Fibroblast of skin of left biceps (primary cell): ENCODE results near the gene CORO6.
A peak's percentile ranks its signal among the peaks of the same experiment; 100 is the strongest.
"Not testable (repeated sequence)": the region's sequence is repeated elsewhere in the genome, so short reads cannot be mapped to it uniquely, and the experiment has no call there.

Experiments used
- DNase-seq, 2 experiments: peaks; one replicate each; pipeline ENCODE4 v3.0.0-alpha.2; 2013; ENCODE audit warnings: low read depth in 2 of 2

The CORO6 gene

DNA sequence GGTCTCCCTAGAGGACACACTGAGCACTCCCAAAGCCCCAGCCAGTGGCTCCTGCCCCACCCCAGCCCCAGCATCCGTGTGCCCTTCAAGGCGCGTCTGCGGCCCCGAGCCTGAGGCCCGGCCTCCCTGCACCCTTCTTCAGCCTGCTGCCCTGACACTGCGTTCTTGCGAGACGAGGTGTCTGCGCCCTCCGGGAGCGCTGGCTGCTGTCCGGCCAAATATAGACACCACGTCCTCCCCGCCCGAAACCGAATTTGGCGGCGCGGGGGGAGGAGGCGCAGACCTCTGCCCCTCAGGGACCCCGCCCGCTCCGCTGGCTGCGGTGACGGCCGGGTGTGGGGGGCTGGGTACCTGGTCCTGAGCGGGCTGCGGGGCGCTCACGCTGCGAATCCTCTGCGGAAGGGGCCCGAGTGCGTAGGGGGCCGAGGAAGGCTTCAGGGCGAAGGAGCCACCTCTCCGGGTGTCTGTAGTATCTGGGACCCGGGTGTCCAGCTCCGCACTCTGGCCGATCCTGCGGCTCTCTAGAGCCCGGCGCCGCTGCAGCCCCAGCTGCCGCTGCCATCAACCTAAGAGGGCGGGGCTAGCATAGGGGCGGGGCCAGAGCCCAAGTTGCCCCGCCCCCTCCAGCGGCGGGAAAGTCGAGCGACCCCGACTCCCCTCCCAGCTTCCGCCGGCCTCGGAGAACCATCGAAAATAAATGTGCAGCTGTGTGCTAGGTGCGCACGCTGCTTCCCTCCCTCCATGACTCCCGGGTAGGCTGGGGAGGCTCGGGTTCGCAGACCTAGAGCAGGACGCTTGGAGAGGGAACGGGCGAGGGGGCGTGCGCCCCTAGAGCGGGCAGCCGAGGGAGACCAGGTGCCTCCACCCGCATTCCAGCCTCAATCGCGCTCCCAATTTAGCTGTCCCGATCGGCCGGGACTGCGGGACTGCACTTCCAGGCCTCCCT, at the start of gene CORO6:
TSS of gene CORO6 (minus strand) at position 576 of the 946 bp plus-strand sequence. CDS start 1,491 bp downstream, outside the sequence.
- no peak for DNase-seq

DNA sequence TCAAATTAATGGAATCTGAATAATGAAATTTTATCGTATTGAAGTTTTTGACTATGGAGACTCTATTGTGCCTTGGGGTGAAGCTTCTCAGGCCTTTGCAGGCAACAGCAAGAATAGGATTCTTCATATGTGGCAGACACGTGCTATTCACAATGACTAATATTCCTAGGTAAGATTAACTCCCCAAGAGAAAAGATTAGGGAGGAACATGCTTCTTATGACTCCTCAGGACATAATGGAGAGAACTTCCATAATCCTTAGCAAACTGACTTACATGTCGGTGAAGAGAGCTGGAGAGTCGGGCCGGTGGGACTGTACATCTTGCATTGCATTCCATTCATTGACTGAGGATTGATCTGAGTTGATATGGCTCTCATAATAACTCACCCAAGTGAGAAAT, 48.9 kb upstream of the CORO6 start:
- DNase-seq: no peak

DNA sequence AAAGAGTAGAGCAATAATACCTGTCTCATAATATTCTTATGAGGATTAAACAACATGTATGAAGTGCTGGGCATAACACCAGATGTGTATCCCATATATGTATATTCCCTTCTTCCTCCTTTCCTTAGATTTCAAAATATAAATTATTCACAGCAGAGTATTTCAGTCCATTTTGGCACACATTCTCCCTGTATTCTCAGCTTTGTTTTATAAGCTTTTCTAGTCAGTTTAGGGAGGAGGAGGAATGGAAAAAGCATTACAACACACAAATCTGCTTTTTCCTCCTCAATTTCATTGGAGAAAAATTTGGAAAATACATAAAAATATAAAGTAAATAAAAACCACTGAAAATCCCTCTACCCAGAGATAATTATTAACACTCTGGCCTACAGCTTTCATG, 46.6 kb upstream of the CORO6 start:
- DNase-seq: no peak

DNA sequence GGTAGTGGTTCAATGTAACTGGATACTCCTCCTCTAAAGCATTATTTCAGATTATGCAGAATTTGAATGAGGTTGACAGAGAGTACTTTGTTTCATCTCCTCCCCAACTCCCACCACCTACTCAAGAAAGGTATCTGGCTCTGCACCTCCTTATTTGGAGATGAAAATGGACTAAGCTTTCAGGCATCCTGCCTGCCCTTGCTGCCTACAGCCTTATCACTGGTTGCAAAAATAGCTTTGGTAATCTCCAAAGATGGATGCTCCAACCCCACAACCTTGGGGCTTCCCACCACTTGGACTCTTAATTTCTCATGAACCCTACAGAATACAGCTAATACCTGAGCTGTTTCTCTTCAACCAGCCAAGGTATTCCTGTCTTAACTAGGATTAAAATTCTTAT, 45.3 kb upstream of the CORO6 start:
- no peak for DNase-seq

DNA sequence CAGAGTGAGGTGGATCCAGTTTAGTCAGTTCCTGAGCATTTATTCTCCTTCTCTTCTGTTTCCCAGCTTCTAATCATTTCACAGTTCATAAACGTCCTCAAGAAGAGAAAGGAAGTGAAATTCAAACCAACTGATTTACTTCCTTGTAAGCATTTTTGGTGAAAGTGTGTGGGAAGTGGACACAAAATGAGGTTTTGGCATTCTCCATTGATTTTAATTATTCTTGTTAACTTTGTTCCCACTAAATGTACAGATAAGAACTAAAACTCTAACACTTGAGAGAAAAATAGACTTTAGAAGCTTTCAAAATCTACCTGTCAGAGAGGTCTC, 42.7 kb upstream of the CORO6 start:
- no peak for DNase-seq

DNA sequence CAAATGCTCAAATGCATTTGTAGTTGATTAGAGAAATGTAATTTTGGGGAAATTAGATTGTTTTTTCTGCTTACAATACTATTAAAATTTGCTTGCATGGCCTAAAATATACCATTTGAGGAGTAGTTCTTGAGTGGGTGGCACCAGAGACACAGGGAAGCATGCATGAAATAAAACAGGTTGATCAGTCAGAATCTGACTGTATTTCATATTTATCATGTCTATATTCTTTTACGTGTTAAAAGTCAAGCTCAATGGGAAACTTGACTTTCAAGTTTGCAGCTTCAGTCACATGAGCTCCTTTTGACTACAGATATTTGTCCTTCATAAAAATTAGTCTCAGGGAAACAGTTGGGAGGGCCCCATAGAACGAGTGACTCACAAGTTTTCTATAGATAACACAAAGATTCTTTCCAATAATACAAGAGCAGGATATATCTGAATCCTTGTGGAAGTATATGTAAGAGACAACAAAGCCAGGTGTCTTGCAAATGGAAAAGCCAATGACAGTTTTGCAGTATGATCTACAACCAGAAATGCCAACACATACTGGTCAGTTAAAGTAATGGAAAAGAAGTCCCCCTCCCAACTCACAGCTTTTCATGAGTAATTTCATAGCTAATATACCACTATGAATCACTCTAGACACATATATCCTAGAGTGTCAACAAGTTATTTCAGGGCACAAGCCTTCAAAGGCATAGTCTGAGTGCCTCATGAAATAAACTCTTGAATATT, 42.2 kb upstream of the CORO6 start:
- DNase-seq: peak; percentile 42 to 50

DNA sequence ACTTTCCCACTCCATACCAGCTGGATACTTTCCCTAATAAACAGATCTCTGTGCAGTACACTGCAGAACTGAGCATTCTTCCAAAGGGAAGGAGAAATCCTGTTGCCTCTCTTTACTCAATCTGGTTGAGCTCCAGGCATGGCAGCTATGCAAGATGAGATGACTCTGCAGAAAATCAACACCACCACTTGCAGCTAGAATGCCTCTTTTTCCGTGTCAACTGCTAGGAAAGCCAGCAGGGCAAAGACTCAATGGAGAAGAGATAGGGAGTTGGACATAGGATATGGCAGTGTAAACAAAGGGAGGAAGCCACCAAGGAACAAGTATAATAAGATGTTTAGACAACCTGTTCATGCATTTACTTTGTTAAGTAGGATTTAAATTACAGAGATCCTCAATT, 40.4 kb upstream of the CORO6 start:
- DNase-seq: no peak

DNA sequence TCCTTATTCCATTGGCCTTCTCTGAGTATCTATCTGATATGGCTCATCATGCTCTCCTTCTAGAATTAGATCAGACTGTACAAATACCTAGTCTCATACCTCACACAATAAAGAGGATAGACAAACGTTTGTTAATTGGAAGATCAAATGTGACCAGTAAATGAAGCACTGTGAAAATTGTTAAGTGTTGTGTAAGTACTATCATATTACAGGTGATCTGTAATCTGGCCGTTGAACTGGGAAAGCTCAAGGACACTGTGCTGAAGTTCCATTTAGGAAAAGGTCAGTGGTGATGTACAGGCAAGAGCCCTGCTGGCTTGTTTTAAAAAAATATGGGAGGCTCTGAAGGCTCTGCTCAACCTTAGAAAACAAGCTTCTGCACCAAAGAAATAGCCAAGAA, 38.5 kb upstream of the CORO6 start:
- no peak for DNase-seq

DNA sequence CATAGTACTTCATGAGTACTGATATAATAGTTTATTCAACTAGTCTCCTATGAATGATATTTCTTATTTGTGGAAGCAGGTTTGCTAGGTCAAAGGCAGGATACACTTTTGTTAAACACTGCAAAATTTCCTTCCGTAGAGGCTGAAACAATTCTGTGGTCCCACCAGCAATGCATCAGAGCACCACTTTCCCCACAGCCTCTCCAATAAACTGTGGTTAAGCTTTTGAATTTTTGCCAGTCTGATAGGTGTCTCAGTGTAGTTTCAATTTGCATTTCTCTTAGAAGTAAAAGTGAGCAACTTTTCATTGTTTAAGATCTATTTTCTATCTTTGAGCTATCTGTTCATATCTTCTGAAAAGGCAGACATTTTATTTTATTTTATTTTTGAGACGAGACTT, 36.4 kb upstream of the CORO6 start:
- no peak for DNase-seq

DNA sequence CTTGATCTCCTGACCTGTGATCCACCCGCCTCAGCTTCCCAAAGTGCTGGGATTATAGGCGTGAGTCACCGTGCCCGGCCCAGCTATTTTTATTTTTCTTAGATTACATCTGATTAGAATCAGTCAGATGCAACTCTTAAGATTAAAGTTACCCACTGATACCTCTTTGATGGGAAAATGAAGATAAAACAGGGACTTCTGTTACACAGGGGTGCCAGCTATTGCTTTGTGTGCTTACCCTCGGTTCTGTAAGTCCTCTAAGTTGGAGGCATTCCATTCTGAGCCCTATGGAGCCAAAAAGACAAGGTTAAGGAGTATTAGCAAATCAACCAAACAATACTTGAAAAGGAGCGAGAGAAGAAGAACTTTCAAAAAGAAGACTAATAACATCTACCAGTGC, 32.6 kb upstream of the CORO6 start:
- no peak for DNase-seq

DNA sequence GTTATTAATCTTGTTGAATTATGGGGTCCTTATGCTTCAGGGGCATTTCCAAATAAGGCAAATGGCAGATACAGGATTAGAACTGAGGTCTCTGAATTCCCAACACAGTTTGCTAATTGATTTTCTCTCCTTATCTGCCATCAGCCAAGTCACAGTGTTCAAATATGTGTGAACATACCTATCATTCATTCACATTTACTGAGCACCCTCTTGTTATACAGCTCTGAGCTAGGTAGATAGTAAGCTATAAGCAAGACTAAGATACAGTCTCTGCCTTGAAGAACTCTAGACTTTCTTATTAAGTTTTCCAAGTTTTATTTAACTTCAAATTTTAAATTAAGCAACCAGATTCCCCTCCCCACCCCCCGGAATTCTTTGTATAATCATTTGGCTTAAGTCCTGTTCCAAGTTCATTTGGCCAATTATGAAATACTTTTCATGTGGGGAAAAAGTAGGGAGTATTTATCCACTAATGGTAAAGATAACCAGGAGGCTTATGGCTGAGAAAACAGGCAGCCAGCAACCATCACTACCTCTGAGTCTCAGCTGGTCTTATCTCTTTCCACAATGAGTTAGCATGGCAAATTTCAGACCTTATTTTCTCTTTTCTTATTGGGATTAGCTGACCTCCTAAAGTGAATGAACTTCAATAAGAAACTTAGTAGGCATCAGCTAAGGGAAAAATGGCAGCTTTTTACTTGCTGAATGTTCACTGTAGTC, 31.4 kb upstream of the CORO6 start:
- DNase-seq: no peak

DNA sequence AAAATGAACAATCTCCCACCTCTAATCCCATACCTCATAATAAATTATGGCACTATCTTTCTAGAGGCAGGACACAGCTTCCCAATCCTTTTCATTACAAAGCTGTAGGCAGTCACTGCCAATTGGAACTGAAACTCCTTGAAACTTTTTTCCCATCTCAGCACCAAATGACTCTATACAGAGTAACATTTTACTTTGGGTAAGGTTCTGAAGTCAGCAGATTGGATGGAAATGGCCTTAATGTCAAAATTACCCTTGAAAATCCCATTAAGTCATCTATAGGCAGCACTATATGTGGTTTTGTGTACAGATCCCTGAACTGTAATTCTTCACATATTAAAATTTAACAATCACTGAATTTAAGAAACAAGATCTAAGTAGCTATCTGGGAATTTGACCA, 30.3 kb upstream of the CORO6 start:
- no peak for DNase-seq

DNA sequence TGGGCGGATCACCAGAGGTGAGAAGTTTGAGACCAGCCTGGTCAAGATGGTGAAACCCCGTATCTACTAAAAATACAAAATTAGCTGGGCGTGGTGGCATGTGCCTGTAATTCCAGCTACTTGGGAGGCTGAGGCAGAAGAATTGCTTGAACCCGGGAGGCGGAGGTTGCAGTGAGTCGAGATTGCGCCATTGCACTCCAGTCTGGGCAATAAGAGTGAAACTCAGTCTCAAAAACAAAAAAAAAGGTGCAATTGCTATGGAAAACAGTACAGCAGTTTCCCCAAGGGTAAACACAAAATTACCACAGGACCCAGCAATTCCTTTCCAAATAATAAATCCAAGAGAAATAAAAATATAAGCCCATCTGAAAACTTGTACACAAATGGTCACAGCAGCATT, 29.2 kb upstream of the CORO6 start:
- not testable (repeated sequence) for DNase-seq

DNA sequence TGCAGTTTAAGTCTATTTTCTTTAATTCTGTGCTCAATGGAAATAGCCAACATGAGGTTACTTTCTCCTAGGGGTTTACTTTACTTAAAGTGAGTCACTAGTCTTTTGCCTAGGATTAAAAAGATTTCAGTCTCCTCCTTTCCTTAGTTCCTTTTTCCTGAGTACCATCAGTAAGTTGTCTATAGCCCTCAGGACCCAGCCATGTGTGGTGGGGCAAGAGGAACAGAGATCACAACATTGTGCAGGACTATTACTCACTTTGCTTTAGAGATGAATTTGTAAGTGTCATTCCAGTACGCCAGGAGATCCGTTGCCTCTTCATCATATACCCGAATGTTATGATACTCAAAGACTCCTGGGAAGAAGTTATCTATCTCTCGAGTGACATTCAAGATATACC, 27.7 kb upstream of the CORO6 start:
- DNase-seq: no peak

DNA sequence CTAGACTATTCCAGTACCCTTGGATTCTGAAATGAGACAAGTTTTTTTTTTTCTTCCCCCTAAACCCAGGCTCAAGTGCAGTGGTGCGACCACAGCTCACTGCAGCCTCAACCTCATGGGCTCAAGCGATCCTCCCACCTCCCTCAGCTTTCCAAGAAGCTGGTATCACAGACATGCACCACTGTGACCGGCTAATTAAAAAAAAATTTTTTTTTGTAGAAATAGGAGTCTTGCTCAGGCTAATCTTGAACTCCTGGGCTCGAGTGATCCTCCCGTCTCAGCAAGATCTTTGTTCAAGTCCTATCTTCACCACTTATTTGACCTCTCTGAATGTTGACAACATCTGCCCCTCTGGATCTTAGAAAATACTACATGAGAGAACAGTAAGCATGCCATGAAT, 26.6 kb upstream of the CORO6 start:
- DNase-seq: no peak

DNA sequence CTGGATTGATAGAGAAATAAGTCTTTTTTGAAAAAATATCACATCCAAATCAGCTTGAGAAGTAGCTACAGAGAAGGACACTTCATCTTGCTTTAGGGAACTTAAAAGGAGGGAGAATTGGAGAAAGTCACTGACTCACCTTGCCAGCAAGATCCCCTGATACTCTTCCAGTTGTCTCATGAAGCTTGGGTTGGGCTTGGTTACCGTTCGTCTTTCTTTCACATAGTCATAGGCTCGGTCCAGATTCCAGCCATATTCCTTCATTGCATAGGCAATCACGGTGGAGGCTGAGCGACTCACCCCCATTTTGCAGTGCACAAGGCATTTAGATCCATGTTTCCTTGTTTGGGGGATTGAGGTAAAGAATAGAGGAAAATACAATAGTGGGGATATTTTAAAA, 25.3 kb upstream of the CORO6 start:
- DNase-seq: no peak

DNA sequence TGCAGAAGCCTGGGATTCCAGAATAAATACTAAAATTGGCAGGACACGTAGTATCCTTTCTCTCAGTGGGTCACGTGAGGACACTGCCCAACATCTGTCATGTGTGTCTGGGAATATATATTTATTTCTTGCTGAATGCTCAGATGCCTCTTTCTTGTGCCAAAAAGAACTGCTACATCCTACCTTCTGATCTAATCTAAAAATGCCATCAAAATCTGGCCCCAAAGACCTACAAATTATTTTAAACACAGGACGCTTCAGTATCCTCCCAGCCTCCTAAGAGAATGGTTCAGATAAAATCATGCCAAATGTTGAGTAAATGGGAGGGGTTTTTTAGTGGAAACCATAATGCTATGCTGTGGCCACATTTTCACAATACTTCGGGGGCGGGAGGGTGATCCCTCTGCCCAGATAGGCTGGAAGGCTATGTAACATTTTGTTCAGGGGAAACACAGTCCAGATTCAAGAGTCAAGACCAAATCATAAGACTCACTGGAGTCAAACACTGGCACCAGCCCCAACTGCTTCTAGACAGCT, 22.9 kb upstream of the CORO6 start:
- DNase-seq: peak; percentile 62 to 67

DNA sequence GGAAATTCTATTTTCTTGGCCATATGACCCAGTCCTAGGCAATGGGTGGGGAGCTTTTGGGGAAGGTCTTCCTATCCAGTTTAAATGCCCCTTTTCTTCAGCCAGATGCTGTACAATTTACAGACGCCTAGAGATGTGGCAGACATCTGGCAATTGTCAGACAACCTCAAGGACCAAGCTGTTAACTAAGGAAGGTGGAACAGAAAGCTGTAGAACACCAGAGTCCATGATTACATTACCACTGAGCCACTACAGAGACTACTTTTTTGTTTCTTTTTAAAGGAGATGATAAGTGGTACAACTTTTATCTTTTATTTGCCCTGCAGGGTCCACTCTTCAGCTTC, 21.1 kb upstream of the CORO6 start:
- no peak for DNase-seq

DNA sequence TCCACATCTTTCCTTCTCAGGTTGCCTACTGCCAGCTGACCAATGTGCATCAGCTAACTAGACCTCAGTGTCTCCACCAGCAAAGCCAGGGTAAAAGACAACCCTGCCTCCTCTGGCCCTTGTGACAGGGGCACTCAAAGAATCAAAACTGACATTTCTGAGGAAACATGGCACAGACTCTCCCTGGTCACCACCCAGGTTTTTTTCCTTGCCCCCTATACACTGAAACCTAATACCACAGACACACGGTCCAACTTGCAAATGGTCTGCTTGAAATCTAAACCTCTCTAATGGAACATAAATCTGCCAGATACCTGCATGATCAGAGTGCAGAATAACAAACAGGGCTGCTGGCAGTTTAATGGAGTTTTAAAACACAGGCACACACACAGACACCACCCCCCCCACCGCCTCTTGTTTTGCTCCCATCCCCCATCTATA, 19.5 kb upstream of the CORO6 start:
- DNase-seq: no peak

DNA sequence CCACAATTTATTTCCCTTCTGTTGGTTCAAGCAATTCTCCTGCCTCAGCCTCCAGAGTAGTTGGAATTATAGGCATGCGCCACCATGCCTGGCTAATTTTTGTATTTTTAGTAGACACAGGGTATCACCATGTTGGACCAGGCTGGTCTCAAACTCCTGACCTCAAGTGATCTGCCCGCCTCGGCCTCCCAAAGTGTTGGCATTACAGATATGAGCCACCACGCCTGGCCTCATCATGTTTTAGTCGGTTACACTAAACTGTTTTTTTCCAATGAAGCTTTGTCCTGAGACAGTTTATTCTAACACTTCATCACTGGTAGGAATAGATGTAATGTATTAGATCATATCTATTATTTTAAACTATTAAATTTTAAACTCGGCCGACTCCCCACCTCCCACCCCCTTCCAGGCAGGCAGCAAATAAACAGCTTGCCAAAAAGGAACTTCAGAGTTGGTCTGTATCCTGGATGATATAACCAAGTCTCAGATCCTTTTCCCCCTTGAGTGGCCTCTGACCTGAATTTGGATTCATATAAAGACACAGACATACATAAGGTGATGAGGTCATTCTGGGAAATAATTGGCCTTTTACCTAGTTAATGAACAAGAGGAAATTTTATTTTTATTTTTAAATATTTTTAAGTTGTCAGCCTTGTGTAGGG, 18.4 kb upstream of the CORO6 start:
- DNase-seq: no peak

DNA sequence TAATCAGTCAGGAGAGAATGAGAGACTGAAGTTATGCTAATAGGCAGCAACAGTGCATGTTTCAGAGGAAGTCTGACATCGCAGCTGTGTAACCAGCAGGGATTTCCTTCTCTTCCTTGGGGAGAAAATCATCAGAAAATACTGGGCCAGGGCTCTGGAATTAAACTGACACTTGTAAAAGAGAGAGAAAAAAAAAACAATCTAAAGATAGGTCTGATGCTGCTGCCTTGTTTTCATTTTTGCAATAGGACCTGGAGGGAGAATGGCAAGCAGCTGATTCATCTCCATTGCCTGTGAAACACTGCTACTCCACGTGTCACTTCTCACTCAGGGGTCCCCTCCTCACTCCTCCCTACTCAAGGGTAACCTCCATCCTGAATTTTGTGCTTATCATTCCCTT, 17.7 kb upstream of the CORO6 start:
- no peak for DNase-seq

DNA sequence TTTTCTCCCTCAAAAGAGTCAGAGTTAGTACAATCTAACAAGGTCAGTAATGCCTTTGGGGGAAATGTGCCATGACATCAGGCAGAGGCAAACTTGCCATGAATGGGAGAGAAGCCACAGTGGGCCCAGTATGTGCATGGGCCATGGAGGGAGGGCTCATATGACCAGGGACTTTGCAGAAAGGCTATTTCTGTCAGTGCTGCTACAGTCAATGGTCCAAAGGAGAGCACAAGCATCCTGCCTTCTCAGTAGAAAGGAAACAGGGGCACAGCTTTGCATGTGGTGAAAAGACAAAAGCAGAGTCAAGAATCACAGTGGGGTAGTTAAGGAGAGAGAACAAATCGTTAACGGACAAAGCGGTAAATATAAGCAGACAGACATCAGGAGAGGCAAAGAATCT, 11.2 kb upstream of the CORO6 start:
- DNase-seq: no peak
